ENCODE data around the gene KRT4.

Gene KRT4

DNA sequence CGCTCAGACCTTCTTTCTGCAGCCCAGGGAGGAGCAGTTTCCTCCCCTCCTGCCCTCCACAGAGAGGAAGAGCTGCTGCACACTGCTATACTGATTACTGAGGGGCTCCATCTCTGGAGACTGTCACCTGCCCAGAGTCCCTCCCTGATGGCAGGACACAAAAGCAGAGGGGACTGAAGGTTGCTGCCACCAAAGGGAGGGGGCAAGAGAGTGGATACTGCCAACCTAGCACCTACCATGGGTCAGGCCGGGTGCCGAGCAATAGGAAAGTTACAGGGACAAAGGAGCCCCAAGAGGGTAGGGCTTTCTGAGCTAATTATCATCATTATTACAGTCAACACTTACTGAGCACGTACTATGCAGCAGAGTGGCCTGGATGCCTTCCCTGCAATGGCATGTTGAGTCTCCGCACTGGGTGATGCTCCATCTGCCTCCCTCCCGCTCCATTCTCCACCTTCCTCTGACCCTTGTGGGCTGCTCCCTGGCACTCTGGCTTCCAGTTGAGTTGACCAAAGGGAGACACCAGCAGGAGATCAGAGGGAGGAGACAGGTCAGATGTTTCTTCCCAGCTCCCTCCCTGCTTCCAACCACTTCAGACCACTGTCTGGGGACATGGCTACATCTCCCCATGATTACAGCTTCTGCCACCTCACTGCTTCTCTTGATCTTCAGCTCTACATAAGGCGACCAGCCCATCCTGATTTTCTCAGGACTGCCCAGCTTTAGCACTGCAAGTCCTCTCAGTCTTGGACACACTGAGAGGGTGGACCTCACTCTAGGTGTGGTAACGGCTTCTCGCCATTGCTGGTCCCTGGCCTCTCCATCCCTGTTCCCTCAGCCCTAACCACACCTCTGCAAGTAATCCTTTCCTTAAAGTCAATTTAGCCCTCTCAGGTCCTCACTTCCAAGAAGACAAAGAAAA lies 22.8 kb upstream of the KRT4 start:
- no peak for DNase-seq

DNA sequence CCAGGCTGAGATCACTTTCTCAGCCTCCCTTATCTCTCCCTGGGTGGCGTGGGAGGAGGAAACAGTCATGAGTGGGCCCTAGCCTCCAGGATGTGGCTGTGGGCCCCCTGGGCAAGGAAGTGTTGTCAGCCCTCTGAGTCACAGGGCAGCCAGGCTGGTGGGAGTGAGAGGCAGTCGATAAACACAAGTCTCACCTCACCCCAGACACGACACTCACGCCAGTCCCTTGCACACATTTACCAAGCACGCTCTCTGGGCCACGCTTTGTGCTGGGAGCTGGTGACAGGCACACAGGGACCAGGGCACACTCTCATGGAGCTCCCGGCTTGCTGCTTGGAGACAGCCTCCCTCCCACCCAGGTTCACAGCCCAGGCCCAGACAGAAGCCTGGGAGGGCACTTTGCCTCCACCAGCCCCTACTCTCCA lies 22.1 kb upstream of the KRT4 start:
- no peak for DNase-seq

DNA sequence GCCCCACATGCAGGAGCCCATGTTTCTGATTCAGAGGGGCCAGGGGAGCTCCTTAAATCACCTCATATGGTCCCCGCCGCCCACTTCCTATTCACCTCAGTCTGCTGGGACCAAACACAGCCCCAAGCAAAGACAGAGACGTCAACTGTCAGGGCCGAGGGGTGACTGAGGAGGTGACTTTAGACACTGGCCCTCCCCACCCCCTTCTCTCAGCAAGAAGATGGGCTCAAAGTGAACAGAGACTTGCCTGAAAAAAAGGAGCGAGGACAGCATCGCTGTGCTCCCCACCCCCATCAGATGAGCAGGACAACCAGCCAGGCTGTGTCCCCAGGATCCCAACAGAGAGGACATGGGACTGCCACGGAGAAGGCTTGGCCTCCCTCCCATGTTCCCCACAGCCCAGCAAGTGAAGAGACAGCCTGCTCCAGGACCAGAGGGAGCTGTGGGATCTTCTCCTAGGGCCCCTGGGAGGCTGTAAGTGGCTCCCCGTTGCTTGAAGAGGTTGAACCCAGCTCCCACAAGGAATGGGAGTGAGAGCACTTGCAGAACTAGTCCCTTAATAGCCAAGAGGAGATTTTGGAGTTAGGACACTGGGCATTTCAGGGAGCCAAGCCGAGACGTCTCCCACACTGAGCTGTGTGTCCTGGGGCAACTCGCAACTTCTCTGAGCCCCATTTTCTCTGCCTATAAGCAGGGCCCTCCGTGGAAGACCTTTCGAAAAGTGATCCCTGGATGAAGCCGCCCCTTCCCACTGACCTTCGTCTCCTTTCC lies 21.5 kb upstream of the KRT4 start:
- no peak for DNase-seq

DNA sequence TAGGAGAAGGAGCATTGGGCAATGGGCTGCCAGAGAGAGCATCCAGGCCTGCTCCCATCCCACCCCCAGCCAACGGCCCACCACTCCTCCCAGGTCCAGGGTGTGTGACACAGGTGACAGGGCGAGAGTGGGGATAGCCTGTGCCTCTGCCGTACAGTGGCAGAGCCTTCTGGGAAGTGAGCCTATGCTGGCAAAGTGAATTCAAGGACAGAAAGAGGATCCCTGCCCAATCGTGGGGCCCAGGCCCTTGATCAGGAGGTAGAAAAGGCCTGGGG lies 20.7 kb upstream of the KRT4 start:
- no peak for DNase-seq

DNA sequence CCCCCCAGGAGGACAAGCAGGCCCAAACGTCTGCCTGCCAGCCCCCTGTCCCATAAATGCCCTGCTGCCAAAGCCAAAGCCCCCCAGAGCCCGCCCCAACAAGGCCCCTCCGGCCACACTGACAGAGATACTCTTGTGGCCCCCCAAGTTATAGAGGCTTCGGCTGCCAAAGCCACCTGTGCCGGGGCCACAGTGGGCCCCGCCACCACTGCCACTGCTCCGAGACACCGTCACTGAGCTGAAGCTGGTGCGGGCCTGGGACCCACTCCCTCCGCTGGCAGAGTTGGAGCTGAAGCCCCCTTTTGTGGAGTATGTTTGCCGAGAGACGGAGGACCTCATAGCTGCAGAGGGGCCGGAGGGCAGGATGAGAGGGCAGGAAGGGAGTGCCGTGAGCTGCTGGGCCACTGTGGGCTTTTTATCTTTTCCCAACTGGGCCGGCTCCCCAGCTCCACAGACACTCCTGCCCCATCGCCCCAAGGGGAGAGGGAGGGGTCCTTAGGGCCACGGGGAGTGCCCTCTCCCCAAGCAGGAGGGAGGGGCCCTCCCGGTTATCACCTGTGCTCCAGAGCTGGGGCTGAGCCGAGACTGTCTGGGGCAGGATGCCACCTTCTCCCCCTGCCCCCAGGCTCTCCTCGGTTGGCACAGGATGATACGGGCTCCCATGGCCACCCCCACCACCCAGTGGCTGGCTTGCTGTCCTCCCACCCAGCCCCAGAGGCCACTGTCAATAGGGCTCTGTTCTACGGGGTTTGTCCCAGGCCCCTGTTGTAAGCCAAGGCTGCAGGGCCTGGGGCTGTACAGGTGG lies 20.2 kb upstream of the KRT4 start, which contains the start of gene KRT79:
TSS of gene KRT79 (minus strand) at position 390 of the 805 bp plus-strand sequence. CDS start at position 339, 51 bp downstream.
- no peak for DNase-seq

DNA sequence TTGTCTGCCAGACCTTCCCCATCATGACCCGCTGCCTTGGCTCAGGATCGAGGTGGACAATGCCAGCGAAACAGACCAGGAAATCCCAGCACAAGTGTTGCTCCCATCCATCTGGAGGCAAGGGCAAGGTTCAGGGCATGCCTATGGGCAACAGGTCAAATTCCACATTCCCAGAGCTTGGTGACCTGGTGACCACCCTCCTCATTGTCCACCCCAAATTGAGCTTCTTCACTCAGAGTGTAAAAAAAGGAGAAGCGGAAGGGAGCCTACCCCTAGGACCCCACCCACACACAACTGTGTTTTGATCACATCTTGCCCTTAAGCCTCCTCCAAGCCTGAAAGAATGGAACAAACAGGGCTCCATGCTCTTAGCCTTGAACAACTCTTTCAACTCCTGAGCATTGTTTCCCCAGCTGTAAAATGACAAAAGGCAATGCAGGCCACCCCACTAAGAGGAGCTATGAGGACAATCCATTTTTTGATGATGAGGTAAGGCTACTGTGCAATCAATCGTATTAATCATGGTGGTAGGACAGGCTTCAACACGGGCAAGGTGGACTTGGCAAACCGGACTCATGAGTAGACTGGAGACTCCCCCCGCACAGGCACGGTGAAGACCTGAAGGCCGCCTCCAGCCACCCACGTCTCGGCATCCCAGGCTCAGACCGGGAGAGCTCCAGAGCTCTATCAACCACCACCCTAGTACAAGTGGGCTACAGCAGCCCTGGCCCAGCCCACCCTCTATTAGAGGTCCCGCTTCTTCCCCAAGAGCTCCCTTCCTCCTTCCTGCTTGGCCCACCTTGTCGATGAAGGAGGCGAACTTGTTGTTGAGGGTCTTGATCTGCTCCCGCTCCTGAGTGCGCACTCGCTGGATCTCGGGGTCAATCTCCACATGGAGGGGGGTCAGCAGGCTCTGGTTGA lies 19.3 kb upstream of the KRT4 start:
- DNase-seq, result no peak

DNA sequence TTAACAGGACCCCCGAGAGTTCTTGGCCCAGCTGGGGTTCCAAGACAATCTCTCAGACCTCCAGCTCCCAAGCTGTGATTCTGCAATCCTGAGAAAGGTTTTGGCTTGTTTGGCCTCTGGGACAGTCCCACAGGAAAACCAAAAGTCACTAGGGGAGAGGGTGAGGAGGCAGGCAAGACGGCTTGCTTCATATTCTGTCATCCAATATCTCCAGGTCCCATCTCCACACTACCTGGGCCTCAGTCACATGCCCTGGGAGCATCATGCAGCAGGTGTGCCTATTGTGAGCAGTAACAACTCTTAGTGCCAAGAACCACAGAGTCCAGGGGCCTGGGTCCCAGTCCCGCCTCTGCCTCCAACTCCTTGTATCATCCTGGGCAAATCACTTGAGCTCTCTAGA lies 18.5 kb upstream of the KRT4 start:
- DNase-seq, result no peak

DNA sequence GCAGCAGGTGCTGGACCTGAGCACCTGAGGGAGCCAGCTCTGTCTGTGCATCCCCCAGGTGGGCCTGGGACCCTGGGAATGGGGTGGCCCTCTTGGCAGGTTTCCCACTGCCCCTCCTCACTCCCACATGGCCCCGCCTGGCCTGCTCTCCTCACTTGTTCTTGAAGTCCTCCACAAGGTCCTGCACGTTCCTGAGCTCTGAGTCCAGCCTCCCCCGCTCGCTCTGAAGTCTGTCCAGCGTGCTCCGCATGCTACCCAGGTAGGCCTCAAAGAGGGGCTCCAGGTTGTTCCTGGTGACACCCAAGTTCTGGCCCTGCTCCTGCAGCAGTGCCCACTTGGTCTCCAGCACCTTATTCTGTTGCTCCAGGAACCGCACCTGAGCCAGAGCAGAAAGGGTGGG lies 17.3 kb upstream of the KRT4 start:
- no peak for DNase-seq

DNA sequence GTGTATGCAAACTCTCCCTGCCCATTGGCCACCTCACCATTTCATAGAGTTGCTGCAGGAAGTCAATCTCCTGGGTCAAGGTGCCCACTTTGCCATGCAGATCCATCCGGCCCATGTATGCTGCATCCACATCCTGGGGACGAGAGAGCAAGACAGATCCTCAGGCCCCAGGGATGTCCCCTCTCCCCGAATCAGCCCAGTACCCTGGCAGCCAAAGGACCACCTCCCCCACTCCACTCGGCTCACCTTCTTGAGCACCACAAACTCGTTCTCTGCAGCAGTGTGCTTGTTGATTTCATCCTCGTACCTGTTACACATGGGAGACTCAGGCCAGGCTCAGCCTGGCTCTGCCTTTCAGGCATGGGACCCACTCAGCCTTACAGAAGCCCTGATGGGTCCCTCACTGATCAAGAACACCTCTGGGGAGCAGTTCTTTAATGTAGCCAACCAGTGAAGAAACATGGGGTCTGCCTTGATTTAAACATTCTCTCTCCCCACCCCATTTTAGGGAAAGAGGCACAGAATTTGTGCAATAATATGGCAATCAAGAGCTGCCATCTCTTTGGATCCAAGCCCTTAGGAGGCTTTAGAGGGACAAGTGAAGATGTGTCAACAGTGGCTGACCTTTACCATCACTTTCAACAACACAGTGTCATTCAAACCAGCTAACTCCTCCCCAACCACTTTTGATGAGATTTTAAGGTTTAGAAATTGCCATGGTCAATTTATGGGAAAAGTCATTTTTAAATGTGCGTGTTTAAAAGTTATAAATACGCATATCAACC lies 16.3 kb upstream of the KRT4 start:
- no peak for DNase-seq

DNA sequence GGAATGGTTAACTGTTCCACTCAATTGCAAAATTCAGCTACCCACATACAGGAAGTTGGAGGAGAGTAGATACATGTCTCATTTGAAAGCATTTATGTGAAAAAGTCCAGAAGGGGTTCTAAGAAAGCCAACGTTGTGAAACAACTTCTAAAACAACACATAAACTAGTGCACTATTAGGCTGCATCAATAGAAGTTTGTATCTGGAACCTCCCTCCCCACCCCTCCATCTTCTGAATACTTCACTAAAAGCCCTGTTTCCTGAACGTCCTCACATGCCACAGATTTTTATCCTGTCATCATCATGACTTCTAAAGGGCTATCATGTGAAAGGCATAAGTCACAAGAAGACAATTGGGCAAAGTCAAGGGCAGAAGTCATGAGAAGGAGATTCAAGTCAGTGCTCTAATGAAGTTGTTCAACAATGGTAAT lies 14.7 kb upstream of the KRT4 start:
- no peak for DNase-seq

DNA sequence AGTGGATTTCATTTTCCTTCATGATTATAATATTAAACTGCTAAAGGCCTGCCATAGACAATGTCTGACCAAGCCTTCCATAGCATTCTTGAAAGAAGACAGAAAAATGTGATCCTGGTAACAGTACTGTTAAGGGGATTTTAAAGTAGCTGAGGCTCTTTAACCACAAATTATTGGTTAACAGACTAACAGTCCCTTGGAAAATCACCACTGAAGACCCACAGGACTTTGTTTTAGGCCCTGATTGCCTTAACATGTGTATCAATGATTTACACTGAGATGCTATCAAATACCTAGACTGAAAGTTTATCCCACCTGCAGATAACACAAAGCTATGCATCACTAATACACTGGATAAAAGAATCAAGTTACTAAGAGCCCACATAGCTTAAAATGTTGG lies 14.2 kb upstream of the KRT4 start:
- DNase-seq, result no peak

DNA sequence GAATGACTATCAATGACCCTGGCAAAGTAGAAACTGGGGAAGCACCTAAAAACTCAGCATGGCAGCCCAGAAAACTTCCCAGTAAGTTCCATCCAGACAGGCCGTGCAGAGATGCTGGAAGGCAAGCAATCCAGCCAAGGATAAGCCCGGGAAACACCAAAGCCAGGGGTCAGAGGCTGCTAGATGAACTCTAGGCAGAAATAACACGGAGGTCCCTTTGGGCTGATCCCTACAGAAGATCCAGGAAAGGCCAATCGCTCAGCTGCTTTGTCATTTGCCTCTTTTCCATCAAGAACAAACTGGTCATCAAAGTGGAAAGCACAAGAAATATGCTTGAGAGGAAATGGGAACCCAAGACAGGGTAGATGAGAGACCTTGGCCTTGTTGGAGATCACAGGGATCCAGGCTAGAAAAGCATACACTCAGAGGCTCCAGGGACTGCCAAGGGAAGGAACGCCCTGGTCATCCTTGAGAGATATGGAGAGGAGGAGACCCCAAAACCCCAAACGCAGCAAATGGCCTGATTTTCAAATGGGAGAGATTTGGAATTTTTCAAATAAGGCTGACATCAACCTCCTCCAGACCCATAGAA lies 13.7 kb upstream of the KRT4 start:
- no peak for DNase-seq

DNA sequence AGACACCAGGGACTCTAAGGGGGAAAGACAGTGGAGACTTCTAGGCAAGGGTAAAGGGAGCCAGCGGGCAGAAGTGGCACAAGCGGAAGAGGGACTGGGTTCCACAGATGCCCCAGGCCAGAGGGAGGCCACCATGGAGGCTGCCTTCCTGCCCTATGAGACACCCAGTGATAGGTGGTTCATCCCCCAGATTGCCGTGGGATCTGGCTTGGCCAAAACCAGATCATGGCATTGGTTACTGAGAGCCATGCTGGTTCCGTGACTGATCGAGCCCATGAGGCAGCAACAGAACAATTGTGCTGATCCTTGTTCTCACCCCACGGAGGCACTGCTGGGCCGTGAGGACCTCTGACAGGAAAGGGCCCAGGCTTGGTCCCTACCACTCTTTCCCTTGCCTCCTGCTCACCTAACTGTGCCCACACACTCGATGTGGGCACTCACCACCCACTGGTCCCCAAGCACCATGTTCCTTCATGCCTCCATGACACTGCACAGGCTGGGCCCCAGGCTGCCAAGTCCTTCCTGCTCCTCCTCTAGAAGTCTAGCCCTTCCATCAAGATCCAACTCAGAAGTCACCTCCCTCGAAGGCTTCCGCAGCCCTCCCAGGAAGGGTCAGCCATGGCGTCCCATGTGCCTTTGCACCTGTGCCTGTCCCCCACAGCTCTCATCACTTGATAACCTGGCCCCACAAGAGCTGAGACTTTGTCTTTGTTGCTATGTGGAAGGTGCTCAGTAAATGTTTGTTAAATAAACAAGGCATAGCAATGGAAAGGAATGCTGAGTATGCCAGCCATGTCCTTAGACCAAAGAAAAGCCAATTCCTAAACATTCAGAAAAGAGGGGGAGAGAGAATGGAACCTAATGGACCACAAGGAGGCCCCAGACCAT lies 12.9 kb upstream of the KRT4 start:
- DNase-seq, result no peak

DNA sequence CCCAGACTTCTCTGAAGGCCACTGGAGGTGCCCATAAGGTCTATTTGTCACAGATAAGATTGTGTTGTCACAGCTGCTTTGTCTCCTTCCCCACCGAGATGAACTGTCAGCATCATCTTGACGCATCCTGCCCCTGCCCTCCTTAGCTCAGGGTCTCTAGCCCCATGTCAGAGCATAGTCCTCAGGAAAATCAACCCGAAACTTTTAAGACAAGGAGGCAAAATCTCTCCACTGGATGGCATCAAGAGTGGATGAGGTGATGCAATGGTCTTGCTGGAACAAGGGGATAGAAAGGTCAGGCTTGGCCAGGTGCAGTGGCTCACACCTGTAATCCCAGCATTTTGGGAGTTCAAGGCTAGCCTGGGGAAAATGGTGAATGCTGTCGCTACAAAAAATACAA lies 12.0 kb upstream of the KRT4 start:
- no peak for DNase-seq

DNA sequence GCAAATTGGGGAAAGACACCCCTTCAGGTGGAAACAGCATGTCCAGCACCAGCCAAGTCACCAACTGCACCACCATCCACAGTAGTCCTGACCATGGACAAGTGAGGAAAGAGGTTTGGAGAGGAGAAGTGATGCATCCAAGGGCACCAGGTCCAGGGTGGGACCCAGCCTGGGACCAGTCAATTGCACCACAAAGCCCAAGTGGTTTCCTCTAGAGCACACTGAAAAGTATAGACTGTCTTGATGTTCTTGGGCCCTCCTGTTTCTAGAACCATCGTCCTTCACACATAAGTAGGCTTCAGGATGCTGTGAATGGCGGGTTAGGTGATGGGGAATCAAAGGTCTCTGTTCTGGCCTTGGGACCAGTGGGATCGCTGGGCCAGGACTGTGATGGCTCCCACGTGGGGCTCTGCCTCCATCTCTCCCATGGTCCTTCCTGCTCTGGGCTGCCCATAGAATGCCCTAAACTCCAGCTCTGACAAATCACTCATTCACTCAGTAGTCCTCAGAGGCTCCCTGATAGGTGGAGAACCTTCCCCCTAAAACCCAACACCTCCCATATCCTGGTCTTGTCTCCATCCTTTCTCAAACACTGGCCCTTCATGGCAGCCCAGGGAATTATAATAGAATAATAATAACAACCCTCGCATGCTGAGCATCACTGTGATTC lies 11.0 kb upstream of the KRT4 start:
- no peak for DNase-seq

DNA sequence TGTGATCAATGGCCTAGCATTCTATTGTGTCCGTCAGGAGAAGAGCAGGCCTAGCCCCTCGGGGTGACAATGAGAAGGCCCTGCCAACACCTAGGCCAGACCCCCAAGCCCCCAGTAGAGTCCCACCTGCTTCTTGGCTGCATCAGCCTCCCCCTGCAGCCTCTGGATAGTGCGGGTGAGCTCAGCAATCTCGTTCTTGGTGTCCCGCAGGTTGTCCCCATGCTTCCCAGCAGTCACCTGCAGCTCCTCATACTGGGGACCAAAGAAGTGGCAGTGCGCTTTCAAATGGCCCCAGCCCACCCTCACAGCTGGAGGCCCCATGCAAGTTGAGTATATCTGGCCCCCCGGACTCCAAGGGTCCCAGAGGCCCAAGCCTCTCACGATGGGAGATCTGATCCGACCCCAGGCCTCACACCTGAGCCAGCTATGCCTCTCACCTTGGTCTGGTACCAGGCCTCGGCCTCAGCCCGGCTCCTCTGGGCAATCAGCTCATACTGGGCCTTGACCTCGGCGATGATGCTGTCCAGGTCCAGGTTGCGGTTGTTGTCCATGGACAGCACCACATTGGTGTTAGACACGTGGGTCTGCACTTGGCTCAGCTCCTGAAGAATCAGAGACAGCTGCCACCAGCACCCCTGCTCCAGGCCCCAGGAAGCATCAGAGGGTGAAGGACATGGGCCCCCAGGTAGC lies 10.0 kb upstream of the KRT4 start:
- no peak for DNase-seq

DNA sequence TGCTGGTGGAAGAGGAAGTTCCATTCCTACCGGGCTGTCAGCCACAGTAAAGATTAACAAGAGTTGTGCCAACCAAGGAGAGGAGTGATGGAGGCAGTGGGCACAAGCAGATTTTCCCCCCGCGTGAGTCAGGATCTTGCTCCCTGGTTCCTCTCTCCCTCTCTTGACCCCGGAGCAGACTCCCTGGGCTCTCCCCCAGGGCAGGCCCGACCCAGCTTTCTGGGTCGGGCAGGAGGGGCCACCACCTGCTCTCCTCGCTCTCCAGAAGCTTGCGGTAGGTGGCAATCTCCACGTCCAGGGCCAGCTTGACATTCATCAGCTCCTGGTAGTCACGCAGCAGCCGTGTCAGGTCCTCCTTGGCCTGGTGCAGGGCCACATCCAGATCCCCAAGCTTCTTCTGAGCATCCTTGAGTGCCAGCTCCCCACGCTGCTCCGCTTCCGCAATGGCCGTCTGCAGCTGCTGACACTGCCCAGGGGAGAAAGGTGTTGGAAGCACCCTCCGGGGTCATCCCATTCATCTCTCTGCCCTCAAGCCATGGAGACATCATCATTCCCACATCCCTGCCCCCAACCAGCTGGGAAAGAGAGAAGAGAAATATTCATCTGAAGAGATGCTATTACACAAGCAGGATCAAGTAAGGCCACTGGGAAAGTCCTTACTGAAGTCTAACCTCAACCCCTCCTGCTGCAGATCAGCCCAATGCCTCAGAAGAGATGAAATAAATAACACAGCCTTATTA lies 9.0 kb upstream of the KRT4 start:
- DNase-seq, result no peak

Measured in NCI-H2227 treated with DMSO at 0.1 percent for 48 hours (cell line).